IMR-90 (cell line): Measurements from ENCODE around the gene FBLN1. TPM values are rescaled to one million over a fixed set of nuclear protein-coding genes. Genes with fewer than 3 reads are reported as not detected.

Source experiments
- ATAC-seq: fragments of 200-7000 bp; cut with Tn5 transposase; 2 replicates; pipeline ENCODE4 v1.9.1; 2020; ENCODE audit warnings: low read depth, mild to moderate bottlenecking, moderate library complexity
- BruUV-seq: library from RNA; stranded (reverse); fragments of 400-500 nt; replicated peaks from 2 replicates; lab custom pipeline; 2021; lab: Mats Ljungman, UMichigan
- CTCF ChIA-PET: fragments of 300-600 bp; formaldehyde crosslinking; extraction: SDS; loops from one replicate; lab custom pipeline; 2021; ENCODE audit warnings: antibody characterized with exemption; lab: Yijun Ruan, JAX
- POLR2A ChIA-PET: fragments of 300-600 bp; sonication (Branson Sonifier 250); formaldehyde crosslinking; loops from one replicate; lab custom pipeline; 2022; ENCODE audit warnings: antibody characterized with exemption; ENCODE audit not compliant: unreplicated experiment; lab: Charles Lee
- DNase-seq: peaks from one replicate; pipeline ENCODE4 v3.0.0; 2013
- H2AFZ ChIP-seq: replicated peaks from 2 replicates; pipeline ENCODE3; 2013; ENCODE audit warnings: low read length, mild to moderate bottlenecking; ENCODE audit not compliant: poor library complexity
- H2AK5ac ChIP-seq: 2 replicates; pipeline ENCODE4 v1.6.1; 2013; ENCODE audit warnings: low read depth, low read length, inconsistent platforms
- H2AK9ac ChIP-seq: replicated peaks from 2 replicates; pipeline ENCODE3; 2013; ENCODE audit warnings: mild to moderate bottlenecking, low read depth, low read length, moderate library complexity; ENCODE audit not compliant: poor library complexity
- H2BK120ac ChIP-seq: 2 replicates; pipeline ENCODE4 v1.6.1; 2013; ENCODE audit warnings: low read depth, low read length, inconsistent platforms
- H2BK15ac ChIP-seq: 3 replicates; pipeline ENCODE4 v1.6.1; 2013; ENCODE audit warnings: low read depth, low read length, inconsistent platforms
- H2BK20ac ChIP-seq: 2 replicates; pipeline ENCODE4 v1.6.1; 2013; ENCODE audit warnings: low read depth, mild to moderate bottlenecking, inconsistent platforms, low read length, moderate library complexity
- H2BK5ac ChIP-seq: 2 replicates; pipeline ENCODE4 v1.6.1; 2013; ENCODE audit warnings: mild to moderate bottlenecking, low read depth, low read length, inconsistent platforms; ENCODE audit not compliant: poor library complexity, severe bottlenecking
- H3K14ac ChIP-seq: replicated peaks from 2 replicates; pipeline ENCODE4 v1.6.1; 2013; ENCODE audit warnings: low read depth, low read length, inconsistent platforms
- H3K18ac ChIP-seq: 2 replicates; pipeline ENCODE4 v1.6.1; 2013; ENCODE audit warnings: low read depth, low read length, control low read depth
- H3K23ac ChIP-seq: 2 replicates; pipeline ENCODE4 v1.6.1; 2013; ENCODE audit warnings: low read depth, low read length, inconsistent platforms
- H3K27ac ChIP-seq: 2 replicates; pipeline ENCODE4 v1.5.1; 2013; ENCODE audit warnings: mild to moderate bottlenecking, control low read depth, low read length; ENCODE audit not compliant: insufficient read depth
- H3K27me3 ChIP-seq: 2 replicates; pipeline ENCODE4 v1.6.1; 2013; ENCODE audit warnings: low read length; ENCODE audit not compliant: control insufficient read depth, insufficient read depth
- H3K36me3 ChIP-seq: 2 replicates; pipeline ENCODE4 v1.6.1; 2013; ENCODE audit warnings: low read length, mixed read lengths; ENCODE audit not compliant: control insufficient read depth, insufficient read depth
- H3K4ac ChIP-seq: 2 replicates; pipeline ENCODE4 v1.6.1; 2013; ENCODE audit warnings: low read depth, low read length, inconsistent platforms
- H3K4me1 ChIP-seq: 2 replicates; pipeline ENCODE4 v1.6.1; 2013; ENCODE audit warnings: low read length, mixed read lengths; ENCODE audit not compliant: control insufficient read depth, insufficient read depth
- H3K4me2 ChIP-seq: 2 replicates; pipeline ENCODE4 v1.6.1; 2013; ENCODE audit warnings: low read depth, mild to moderate bottlenecking, control low read depth, low read length, moderate library complexity
- H3K4me3 ChIP-seq: 2 replicates; pipeline ENCODE4 v1.5.1; 2013; ENCODE audit warnings: low read depth, mild to moderate bottlenecking, control low read depth, low read length, moderate library complexity; ENCODE audit not compliant: insufficient read depth
- H3K56ac ChIP-seq: 2 replicates; pipeline ENCODE4 v1.6.1; 2013; ENCODE audit warnings: low read length, inconsistent platforms; ENCODE audit not compliant: insufficient read depth; ENCODE audit errors: extremely low read depth
- H3K79me1 ChIP-seq, 2 experiments: 2 replicates each; pipeline ENCODE4 v1.6.1; 2013; ENCODE audit warnings: low read length in 2 of 2, inconsistent platforms in 1 of 2, low read depth in 1 of 2
- H3K9ac ChIP-seq: 2 replicates; pipeline ENCODE4 v1.6.1; 2013; ENCODE audit warnings: low read depth, low read length, control low read depth
- H3K9me1 ChIP-seq: 2 replicates; pipeline ENCODE4 v1.6.1; 2013; ENCODE audit warnings: low read length, inconsistent platforms; ENCODE audit not compliant: insufficient read depth
- H3K9me3 ChIP-seq: 2 replicates; pipeline ENCODE4 v1.6.1; 2013; ENCODE audit warnings: low read length; ENCODE audit not compliant: control insufficient read depth, insufficient read depth
- H4K20me1 ChIP-seq: 2 replicates; pipeline ENCODE4 v1.6.1; 2013; ENCODE audit warnings: low read length, inconsistent platforms; ENCODE audit not compliant: insufficient read depth
- H4K5ac ChIP-seq: 2 replicates; pipeline ENCODE4 v1.6.1; 2013; ENCODE audit warnings: mild to moderate bottlenecking, low read depth, low read length, control low read depth
- H4K8ac ChIP-seq, 2 experiments: 2 replicates each; pipeline ENCODE4 v1.6.1; 2013; ENCODE audit warnings: low read depth in 2 of 2, low read length in 2 of 2, control low read depth in 1 of 2, inconsistent platforms in 1 of 2
- H4K91ac ChIP-seq: 2 replicates; pipeline ENCODE4 v1.6.1; 2013; ENCODE audit warnings: low read depth, low read length, inconsistent platforms; ENCODE audit not compliant: insufficient read depth
- BHLHE40 ChIP-seq: fragments of 150-350 bp; IDR thresholded peaks from 2 replicates; pipeline ENCODE4 v1.6.1; 2016; ENCODE audit warnings: mild to moderate bottlenecking, low read depth, low read length
- CEBPB ChIP-seq: IDR thresholded peaks from 2 replicates; pipeline ENCODE4 v1.6.1; 2012; ENCODE audit warnings: low read depth, low read length, improper control_type of control experiment
- CHD1 ChIP-seq: IDR thresholded peaks from 2 replicates; pipeline ENCODE4 v1.6.1; 2012; ENCODE audit warnings: low read depth, low read length, improper control_type of control experiment
- FOS ChIP-seq: fragments of 150-350 bp; IDR thresholded peaks from 2 replicates; pipeline ENCODE4 v1.6.1; 2016; ENCODE audit warnings: low read depth, low read length
- MAFK ChIP-seq: IDR thresholded peaks from 2 replicates; pipeline ENCODE4 v1.6.1; 2012; ENCODE audit warnings: low read depth, low read length, improper control_type of control experiment
- MXI1 ChIP-seq: IDR thresholded peaks from 2 replicates; pipeline ENCODE4 v1.6.1; 2012; ENCODE audit warnings: low read depth, mild to moderate bottlenecking, low read length, moderate library complexity, borderline replicate concordance
- NFE2L2 ChIP-seq: fragments of 150-350 bp; IDR thresholded peaks from 2 replicates; pipeline ENCODE4 v1.6.1; 2016; ENCODE audit warnings: low read depth, mild to moderate bottlenecking, low read length
- POLR2A ChIP-seq: IDR thresholded peaks from 2 replicates; pipeline ENCODE4 v1.6.1; 2012; ENCODE audit warnings: mild to moderate bottlenecking, low read depth, low read length
- RAD21 ChIP-seq: IDR thresholded peaks from 2 replicates; pipeline ENCODE4 v1.6.1; 2012; ENCODE audit warnings: low read length, improper control_type of control experiment
- RCOR1 ChIP-seq: IDR thresholded peaks from 2 replicates; pipeline ENCODE4 v1.6.1; 2012; ENCODE audit warnings: mild to moderate bottlenecking, low read length, improper control_type of control experiment; ENCODE audit not compliant: insufficient replicate concordance
- SMC3 ChIP-seq: fragments of 150-350 bp; IDR thresholded peaks from 2 replicates; pipeline ENCODE4 v1.6.1; 2016; ENCODE audit warnings: low read depth, mild to moderate bottlenecking, antibody characterized with exemption, low read length, moderate library complexity
- USF2 ChIP-seq: fragments of 150-350 bp; IDR thresholded peaks from 2 replicates; pipeline ENCODE4 v1.6.1; 2017; ENCODE audit warnings: mild to moderate bottlenecking, antibody characterized with exemption, low read length, low read depth
- WGBS, 2 experiments: methylation state at CpG; one replicate each; pipeline versions ENCODE4 v1.1.5 to v1.1.7; 2013; ENCODE audit warnings: missing lambda C conversion rate in 2 of 2; ENCODE audit not compliant: insufficient read length in 1 of 2; ENCODE audit errors: extremely low coverage in 2 of 2; 5-methylcytosine and 5-hydroxymethylcytosine counted together
- dilution Hi-C: fragments of 300-500 bp; cut with HindIII; formaldehyde crosslinking; loops from one replicate; pipeline ENCODE4 v1.14.3; 2018; ENCODE audit warnings: low sequenced_read_pairs; ENCODE audit not compliant: unreplicated experiment
- in situ Hi-C: fragments of 300-500 bp; cut with MboI; formaldehyde crosslinking; loops from 3 replicates; pipeline ENCODE4 v1.14.3; 2019; ENCODE audit warnings: low sequenced_read_pairs, inconsistent platforms, mixed read lengths
- intact Hi-C: fragments of 100-400 bp; cut with micrococcal nuclease; formaldehyde crosslinking; loops from 2 replicates; pipeline ENCODE4 v1.10.0; 2022
- polyA plus RNA-seq, 3 experiments: library from polyadenylated mRNA; depleted of rRNA; stranded (reverse); fragments of >200 nt; gene quantifications; 2 replicates each; pipeline ENCODE4 v1.2.3, GENCODE V29; 2012; ENCODE audit warnings: low replicate concordance in 1 of 3
- total RNA-seq: library from RNA; depleted of rRNA; stranded (reverse); fragments of >200 nt; gene quantifications from 2 replicates; pipeline ENCODE4 v1.2.3, GENCODE V29; 2012

Gene FBLN1
- total and polyA plus RNA-seq, 2 of the 4 experiments (the other 2 are of a cell fraction) = 11.3 to 87.9 TPM

- BruUV-seq = no TSS peak
Measured at GRCh38 chr22:45478108-45478771, 24.4 kb upstream of the FBLN1 start.

More at GRCh38 chr22:45478108-45478771, 24.4 kb upstream of the FBLN1 start:
- Histone ChIP-seq H2BK120ac (peak overlapping the region; percentile 97), H2BK15ac (peak overlapping the region; percentile 87; the same call in 2 of the 3 replicates), H3K18ac (peak overlapping the region; percentile 85; the same call in 1 of the 2 replicates), H2BK5ac (peak overlapping the region; percentile 81), H3K14ac (peak overlapping the region; percentile 80), H3K27ac (peak overlapping the region; percentile 74), H3K23ac (peak overlapping the region; percentile 64), H3K36me3 (no peaks in the 10 kb centered on the region), H4K20me1 (no peaks in the 10 kb centered on the region), H3K4me2 (no peak overlapping the region), H3K4me3 (no peak overlapping the region), H3K9me3 (peaks cover 3% of the 10 kb centered on the region; the same call in 1 of the 2 replicates), H2AFZ (peak overlapping the region; percentile 38), H2AK5ac (peak overlapping the region; percentile 98; the same call in 1 of the 2 replicates), H3K4ac (peak overlapping the region; percentile 96), H3K4me1 (peaks cover 22% of the 10 kb centered on the region), H2BK20ac (peak overlapping the region; percentile 98), H4K5ac (peak overlapping the region; percentile 17; the same call in 1 of the 2 replicates), H4K91ac (peak overlapping the region; percentile 93), H3K9ac (no peak overlapping the region), H3K9me1 (peaks cover 14% of the 10 kb centered on the region), H3K56ac (peak overlapping the region; percentile 46; the same call in 1 of the 2 replicates), H4K8ac (peak overlapping the region; percentile 69 to 77; a peak in 2 of 4 replicates), H3K27me3 (no peaks in the 10 kb centered on the region), H3K79me1 (no peaks in the 10 kb centered on the region), H2AK9ac (peak overlapping the region; percentile 2)
- CTCF ChIA-PET = interaction anchor here (0.7 kb wide), 1 partner anchor 71 kb away, joined by 4 read pairs; no protein-coding TSS in a partner anchor
- TF ChIP-seq CEBPB (peak; percentile 40; the same call in 1 of the 2 replicates), RCOR1 (no peak), RAD21 (no peak), CHD1 (no peak), POLR2A (no peak), BHLHE40 (peak; percentile 73; the same call in 1 of the 2 replicates), USF2 (no peak), SMC3 (no peak), MAFK (peak; percentile 23; the same call in 1 of the 2 replicates), NFE2L2 (no peak), MXI1 (no peak), FOS (peak; percentile 34; the same call in 1 of the 2 replicates)
- POLR2A ChIA-PET = interaction anchor here (0.6 kb wide), 1 partner anchor 10 kb away, joined by 3 read pairs; no protein-coding TSS in a partner anchor
- in situ Hi-C loops (no loop called here), intact Hi-C loops (loop anchor here (2.0 kb wide), 1 partner anchor 19 kb away; no protein-coding TSS in a partner anchor), dilution Hi-C loops (no loop called here)
- ATAC-seq (peak; percentile 91), DNase-seq (peak; percentile 96)
- 59% methylated on average over 3 of the region's 11 CpGs; no CpG with 5 or more reads in 1 of the 2 experiments for WGBS, 2 experiments
